ENCODE results near the gene HOXD10. TPM values are rescaled to one million over a fixed set of nuclear protein-coding genes. Genes with fewer than 3 reads are reported as not detected.

HOXD10 gene
- polyA plus RNA-seq, 3 donors = 147 to 203 (median 149) TPM

DNA sequence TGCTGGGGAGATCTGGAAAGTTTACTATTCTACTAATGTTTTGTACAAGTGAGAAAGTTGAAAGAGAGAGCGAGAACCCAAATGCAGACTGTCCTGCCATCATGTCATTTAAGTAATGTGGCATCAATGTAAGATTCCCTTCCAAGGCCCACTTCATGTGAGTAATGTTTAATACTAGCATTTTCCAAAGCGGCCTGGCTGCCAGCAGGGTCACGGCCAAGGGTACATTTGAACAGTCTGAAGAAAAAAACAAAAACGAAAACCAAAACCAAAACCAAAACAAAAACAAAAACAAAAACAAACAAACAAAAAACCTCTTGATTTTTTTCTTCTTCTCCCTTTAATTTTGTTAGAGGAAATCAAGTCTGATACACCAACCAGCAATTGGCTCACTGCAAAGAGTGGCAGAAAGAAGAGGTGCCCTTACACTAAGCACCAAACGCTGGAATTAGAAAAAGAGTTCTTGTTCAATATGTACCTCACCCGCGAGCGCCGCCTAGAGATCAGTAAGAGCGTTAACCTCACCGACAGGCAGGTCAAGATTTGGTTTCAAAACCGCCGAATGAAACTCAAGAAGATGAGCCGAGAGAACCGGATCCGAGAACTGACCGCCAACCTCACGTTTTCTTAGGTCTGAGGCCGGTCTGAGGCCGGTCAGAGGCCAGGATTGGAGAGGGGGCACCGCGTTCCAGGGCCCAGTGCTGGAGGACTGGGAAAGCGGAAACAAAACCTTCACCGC, 2.2 kb downstream of the HOXD10 start:
- peak; percentile 94 for DNase-seq

- no peak for DNase-seq
Observed at GRCh38 chr2:176120364-176121189, 4.0 kb downstream of the HOXD10 start.

- DNase-seq = no peak
Observed at GRCh38 chr2:176121190-176122051, 4.8 kb downstream of the HOXD10 start.

GRCh38 chr2:176122052-176122682, 5.6 kb downstream of the HOXD10 start:
- DNase-seq = no peak

- DNase-seq = no peak
Observed at GRCh38 chr2:176122683-176123410, 6.3 kb downstream of the HOXD10 start, which contains the start of gene HOXD9. TSS of gene HOXD9 (plus strand) at chr2:176122719. CDS start at chr2:176122769, 50 bp downstream.

DNA sequence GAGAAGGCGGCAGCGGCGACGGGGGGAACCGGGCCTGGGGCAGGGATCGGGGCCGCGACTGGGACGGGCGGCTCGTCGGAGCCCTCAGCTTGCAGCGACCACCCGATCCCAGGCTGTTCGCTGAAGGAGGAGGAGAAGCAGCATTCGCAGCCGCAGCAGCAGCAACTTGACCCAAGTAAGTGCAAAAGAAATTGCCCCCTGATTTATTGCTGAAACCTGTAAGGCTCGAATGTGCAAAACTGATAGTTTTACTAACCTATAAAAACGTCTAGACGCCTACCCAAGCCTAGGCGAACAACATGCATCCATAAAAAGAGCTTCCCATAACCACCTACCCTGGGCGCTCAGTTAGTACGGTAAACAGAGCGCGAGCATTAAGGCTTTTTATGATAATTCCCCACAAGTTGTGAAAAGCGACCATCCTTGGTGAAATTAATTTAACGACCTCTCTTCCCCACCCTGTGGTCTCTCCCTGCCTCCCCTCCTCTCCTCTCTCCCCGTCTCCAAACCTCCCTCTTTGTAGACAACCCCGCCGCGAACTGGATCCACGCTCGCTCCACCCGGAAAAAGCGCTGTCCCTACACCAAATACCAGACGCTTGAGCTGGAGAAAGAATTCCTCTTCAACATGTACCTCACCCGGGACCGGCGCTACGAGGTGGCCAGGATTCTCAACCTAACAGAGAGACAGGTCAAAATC, 7.0 kb downstream of the HOXD10 start:
- no peak for DNase-seq

DNA sequence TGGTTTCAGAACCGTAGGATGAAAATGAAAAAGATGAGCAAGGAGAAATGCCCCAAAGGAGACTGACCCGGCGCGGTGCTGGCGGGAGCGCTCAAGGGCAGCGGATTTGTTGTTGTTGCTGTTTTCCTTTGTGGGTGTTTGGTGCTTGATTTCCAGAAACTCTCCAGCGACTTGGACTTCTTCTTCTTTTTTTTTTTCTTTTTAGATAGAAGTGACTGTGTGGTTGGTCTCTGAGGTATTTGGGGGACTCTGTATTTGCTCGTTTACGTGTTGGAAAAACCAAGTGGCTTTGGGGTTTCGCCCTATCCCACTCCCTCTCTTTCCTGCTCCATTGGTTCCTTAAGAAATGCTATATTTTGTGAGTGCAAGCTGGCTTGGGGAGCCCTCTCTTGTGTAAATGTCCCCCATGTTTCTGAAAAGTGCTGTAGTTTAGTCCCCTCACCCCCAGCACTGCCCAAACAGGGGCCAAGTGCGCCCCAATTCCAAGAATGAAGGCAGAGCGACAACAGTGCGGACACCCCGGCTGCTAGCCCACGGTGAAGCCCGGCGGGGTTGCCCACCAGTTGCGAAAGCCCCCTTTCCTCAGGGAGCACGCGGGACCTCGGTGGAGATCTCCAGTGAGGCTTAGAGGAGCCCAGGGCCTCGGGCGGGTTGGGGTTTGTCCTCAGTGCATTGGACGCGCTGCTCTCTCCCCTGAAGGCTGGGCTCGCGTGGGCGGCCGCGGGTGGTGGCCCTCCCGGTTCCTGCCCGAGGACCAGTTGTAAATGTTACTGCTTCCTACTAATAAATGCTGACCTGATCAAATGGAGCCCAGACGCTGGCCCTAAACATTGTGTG, 7.8 kb downstream of the HOXD10 start:
- DNase-seq = no peak

DNA sequence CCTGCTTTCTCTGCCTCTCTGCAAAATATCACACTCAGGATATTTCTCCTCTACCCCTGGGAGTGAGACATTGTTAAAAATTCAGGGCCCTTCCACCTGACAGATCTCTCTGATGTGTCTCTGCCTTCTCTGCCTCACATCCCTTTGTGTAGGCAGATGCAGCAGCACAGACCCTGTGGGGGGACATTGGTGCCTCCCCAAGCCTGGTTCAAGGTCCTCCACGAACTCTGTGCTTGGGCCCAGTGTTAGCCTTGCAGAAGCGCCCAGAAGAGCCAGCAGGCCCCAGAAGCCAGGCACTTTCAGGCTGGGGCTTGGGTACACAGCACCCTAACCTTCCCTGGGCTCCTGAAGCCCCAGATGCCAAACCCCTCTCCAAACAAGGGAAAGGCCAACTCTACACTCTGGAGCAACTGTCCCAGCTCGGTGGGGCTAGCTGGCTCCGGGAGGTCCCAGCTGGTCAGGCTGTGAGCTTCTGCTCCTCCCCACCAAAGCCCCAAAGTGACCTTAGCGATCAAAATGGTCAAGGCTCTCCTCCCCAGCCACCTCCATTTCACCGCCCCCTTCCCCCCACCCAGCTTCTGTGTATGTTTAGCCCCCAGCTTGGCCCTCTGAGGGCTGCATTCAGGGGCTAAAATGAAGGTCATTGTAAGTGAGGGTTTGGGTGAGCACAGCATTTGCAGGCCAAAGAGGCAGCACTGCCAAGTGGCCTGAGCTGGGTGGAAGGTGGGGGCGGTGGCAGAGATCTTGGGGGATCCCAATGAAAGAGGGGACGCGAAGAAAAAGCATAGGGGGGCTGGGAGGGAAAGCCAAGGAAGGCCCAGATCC, 8.6 kb downstream of the HOXD10 start:
- no peak for DNase-seq

DNA sequence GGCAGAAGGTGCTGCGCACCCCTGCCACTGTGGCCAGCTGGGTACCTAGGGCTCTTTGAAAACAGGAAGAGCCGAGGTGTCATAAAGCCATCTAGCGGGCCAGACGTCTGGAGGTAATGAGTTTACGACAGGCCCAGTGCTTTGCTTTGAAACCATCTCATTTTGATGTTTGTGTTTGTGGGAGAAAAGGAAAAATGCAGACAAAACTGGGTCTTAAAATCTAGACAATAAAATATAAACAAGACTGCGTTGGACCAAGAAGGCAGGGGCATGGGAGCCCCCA, 9.1 kb downstream of the HOXD10 start:
- no peak for DNase-seq

DNA sequence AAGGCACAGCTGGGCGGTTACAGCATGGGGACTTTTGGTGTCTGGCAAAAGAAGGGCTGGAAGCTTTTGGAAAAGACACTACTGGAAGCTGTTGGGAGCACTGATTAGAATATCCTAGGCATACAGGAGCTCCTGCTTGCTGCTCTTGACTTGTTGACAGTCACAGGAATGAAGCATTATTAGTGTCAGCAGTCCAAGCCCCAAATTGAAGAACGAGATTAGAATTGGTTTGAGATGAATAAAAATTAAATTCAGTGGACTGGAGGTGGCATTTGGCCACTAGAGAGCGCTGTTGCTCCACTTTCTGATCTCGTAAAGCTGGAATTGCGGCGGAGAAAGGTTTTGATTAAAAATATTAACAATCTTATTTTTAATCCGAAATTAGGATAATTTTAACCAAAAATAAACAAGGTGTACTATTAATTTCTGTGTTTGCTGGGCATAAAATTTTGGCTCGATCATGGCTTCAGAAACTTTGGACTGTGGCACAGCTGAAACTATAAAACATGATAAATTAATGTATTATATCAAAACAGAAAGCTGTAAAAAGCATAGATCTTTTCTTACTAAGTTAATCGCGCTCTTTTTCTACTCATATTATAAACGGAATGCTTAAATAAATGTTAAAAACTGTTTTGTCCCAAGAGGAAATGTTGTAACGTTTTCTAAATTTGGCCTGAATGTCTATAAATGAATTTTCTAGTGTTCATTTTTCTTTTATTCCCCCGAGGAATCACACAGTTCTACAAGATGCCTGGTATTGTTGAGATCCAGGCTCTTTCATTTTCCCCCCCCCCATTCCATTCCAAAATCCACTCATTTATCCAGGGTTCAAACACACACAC, 10.6 kb downstream of the HOXD10 start:
- DNase-seq = peak; percentile 86

GRCh38 chr2:176127774-176128072, 11.1 kb downstream of the HOXD10 start:
- DNase-seq = no peak

DNA sequence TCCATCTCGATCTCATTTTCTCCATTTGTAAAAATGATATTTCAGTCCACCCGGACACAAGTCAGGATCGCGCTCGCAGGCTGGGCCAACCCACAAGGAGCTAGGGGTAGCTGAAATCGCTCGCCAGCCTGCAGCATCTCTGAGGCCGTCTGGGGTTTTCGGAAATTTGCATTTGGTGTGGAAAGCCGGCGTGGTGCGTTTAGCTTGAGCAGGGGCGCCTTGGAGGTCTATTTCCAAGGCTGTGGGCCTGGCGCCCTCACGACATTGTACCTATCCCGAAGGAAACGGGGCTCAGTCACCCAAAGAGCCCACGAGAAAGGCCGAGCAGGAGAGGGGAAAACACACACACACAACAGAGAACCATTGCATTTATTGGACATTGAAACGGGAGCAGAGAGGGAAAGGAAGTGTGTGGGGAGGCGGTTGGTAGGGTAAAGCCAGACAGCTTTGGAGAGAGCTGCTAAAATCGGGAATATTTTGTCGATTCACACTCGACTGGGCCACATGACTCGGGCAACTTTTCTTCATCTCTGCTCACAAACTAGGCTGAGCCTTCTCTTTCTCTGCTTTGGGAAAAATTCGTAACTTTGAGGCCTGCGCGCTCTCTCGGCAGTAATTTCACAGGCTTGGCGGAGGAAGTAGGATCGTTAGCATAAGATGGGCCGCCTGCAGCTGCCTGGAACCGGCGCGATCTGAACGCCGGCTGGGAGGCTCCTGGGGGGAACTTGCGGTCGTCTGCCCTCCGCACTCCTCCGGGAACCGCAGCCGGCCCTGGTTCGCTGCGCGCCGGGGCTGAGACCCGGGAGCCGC, 11.8 kb downstream of the HOXD10 start:
- DNase-seq = no peak

- peak; percentile 89 for DNase-seq
Observed at GRCh38 chr2:176128982-176129796, 12.6 kb downstream of the HOXD10 start, which contains the start of gene HOXD8. TSS of gene HOXD8 (plus strand) at chr2:176129705. CDS start at chr2:176130367, 662 bp downstream.

GRCh38 chr2:176129813-176130146, 13.2 kb downstream of the HOXD10 start:
- no peak for DNase-seq

DNA sequence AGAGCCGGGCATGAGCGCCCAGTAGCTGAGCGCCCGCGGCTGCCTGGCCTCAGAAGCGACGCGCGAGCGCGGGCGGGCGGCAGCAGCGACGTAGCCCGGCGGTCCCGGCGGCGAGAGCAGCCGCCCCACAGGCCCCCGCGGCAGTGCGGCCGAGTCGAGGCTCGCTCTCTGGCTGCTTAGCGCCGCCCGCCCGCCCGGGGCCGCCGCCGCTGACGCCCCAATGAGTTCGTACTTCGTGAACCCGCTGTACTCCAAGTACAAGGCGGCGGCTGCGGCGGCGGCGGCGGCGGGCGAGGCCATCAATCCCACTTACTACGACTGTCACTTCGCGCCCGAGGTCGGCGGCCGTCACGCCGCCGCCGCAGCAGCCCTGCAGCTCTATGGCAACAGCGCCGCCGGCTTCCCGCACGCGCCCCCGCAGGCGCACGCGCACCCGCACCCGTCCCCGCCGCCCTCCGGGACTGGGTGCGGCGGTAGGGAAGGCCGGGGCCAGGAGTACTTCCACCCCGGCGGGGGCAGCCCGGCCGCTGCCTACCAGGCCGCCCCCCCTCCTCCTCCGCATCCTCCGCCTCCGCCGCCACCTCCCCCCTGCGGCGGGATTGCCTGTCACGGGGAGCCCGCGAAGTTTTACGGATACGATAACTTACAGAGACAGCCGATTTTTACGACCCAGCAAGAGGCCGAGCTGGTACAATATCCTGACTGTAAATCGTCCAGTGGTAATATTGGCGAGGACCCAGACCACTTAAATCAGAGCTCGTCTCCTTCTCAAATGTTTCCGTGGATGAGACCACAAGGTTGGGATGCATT, 13.8 kb downstream of the HOXD10 start:
- DNase-seq = peak; percentile 94
